Right kidney (tissue), 1 donor: Measurements from ENCODE around the gene MDFIC.
A peak's percentile ranks its signal among the peaks of the same experiment; 100 is the strongest.

ENCODE experiments used
- DNase-seq: peaks from one replicate; pipeline ENCODE4 v3.0.0-alpha.2; 2016

Gene MDFIC

GRCh38 chr7:115040057-115040456, 118.2 kb downstream of the MDFIC start:
- no peak for DNase-seq

- no peak for DNase-seq
These were observed 118.6 kb downstream of the MDFIC start for GRCh38 chr7:115040495-115040894.

DNA sequence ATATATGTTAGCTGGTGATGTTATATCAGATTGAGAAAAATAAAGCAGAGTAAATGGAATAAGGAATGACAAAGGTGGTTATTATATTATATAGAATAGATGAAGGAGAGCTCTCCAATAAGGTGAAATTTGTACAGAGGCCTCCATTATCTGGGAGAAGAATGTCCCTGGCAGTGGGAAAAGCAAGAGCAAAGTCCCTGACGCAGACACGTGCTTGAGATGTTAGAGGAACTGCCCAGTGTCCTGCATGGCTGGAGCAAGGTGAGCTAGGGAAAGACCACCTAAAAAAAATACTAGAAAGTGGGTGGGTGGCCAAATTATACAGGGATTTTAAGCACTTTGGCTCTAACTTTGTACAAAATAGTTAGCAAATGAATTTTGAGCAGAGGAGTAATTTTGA, 120.7 kb downstream of the MDFIC start:
- no peak for DNase-seq

DNA sequence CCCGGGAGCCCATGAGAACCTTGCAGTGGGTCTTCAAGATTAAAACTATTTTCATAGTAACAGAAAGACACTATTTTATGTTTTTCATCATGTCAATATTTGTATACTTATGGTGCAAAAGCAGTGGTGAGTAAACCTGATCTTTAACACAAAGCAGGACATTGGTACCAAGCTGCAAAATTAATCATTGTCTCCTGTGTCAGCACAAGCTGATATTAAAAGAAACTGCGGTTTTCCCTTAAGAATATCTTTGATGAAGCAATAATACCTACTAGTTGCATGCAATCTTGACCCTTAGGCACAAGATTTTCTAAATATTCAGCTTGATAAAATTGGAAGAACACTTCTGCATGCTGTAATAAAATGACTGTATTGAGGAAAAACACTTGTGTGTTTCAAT, 121.7 kb downstream of the MDFIC start:
- DNase-seq = no peak

DNA sequence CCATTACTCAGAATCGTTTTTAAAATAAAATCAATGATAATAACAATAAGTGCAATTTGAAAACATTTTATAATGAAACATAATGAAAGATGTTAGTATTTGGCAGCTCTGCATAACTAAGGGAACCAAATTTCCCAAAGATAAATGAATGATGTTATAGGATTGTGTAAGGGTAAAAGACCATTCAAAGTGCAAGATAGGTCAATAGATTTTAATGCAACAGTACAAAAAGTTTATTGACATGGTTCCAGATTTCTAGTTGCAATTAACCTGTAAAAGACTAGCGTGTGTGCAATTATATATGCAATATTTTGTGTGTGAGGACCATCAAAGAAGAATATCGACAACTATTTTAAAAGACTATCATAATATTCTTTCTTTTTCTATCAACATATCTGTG, 122.3 kb downstream of the MDFIC start:
- DNase-seq = no peak

DNA sequence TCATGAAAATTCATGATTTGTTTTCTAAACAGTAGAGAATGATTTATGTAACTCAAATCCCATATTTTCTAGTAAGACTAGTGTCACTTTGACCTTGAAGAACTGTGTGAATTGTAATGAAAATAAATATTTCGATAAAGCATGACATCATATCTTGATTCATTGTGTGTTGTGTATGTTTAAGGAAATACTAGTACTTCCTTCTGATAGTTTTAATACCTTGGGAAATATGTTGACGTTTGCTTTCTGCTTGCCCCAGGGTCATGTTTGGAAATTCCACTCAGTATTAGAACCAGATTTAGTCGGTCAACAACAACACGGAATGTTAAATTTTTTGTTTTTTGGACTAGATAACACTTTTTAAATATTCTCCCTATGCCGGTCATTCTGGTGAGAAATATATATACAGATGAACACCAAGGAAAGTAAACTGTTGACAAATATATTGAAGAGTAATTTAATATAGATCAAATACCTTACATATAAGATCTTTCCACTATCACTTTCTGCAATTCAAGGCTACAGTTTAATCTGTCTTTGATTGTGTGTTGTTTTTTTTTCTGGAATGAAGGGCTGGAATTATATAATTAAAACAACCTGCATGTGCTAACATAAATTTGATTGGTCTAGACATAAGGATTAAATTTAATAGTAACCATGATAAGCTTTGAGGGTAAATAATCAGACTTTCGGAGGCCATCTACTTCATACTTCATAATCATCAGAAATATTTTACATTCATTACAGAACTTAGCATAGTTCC, 126.2 kb downstream of the MDFIC start:
- DNase-seq = no peak

- no peak for DNase-seq
These were observed 130.8 kb downstream of the MDFIC start for GRCh38 chr7:115052706-115053105.

- DNase-seq = no peak
These were observed 132.7 kb downstream of the MDFIC start for GRCh38 chr7:115054478-115055065.

DNA sequence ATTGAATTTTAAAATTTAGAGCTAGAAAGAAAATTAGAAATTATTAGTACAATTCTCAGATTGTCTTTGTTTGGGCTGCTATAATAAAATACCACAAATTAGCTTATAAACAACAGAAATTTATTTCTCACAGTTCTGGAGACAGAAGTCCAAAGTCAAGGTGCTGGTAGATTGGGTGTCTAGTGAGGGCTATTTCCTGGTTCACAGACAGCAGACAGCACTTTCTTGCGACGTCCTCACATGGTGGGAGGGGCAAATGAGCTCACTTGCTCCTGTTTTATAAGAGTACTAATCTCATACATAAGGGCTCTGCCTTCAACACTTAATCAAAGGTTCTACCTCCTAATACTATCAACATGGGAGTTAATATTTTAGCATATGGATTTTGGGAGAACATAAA, 134.1 kb downstream of the MDFIC start:
- DNase-seq = no peak

GRCh38 chr7:115058726-115059125, 136.8 kb downstream of the MDFIC start:
- DNase-seq = no peak

DNA sequence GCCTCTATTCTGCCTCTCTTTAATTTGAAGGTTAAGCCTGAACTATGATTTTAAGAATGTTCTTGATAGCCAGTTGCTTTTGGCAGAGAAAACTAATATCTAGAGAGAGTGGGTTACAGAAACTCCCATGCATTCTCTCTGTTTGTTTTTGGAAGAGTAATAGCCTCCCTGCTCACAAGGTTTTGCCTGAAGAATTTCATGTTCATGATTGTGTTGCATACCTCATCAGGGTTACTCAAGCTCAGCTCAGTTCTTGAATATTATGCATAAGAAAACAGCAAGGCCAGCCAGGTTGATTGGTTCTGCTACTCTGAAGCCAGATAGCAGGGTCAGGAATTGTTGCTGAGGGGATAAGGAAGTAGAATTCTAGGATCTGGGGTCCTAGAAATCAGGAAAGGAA, 137.4 kb downstream of the MDFIC start:
- DNase-seq = peak; percentile 8

GRCh38 chr7:115060095-115060870, 138.4 kb downstream of the MDFIC start:
- no peak for DNase-seq

- DNase-seq = no peak
These were observed 144.2 kb downstream of the MDFIC start for GRCh38 chr7:115066050-115066449.

DNA sequence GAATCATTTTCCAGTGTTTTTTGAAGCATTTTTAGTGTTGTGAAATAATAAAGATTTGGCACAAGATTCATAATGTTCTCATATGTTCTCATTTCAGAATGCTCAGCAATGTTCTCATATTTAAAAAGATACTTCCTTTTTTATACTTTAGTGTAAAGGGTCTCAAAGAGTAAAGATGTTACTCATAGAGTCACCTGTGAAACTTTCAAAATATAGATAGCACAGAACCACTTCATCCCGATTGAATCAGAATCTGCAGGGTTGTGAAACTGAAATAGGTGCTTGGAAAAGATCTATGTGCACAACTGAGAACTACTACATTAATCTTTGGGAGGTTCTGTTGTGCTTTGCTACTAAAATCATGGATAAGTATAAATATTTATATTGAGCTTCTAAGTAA, 144.7 kb downstream of the MDFIC start:
- DNase-seq = no peak

DNA sequence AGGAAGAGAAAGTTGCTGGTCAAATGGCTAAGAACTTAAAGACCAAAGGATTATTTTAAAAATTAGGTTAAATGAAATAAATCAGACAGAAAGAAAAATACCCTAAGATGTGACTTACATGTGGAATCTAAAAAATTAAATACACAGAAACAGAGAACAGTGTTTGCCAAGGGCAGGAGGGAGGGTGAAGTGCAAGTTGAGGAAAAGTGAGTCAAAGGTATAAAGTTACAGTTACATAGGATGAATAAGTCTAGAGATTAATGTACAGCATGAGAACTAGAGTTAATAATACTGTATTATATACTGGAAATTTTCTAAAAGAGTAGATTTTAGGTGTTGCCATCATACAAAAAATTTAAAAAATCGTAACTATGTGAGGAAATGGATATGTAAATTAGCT, 146.3 kb downstream of the MDFIC start:
- DNase-seq = no peak
